K562 (cell line): ENCODE measurements around the gene RHOB. TPM values are rescaled to one million over a fixed set of nuclear protein-coding genes. Genes with fewer than 3 reads are reported as not detected.

ENCODE experiments used
- ATAC-seq: fragments of 200-7000 bp; cut with Tn5 transposase; 3 replicates; pipeline ENCODE4 v1.9.1; 2020; ENCODE audit warnings: moderate library complexity
- BruUV-seq: library from RNA; stranded (reverse); fragments of 400-500 nt; replicated peaks from 2 replicates; lab custom pipeline; 2021; lab: Mats Ljungman, UMichigan
- CTCF ChIA-PET: fragments of 300-600 bp; formaldehyde crosslinking; extraction: SDS; loops from one replicate; lab custom pipeline; 2021; ENCODE audit warnings: low intra/inter-chr PET ratio; lab: Yijun Ruan, JAX
- POLR2A ChIA-PET: fragments of 300-600, 350-650 bp; sonication (Branson Sonifier 250); formaldehyde crosslinking; extraction: SDS; loops from one replicate; lab custom pipeline; 2021; ENCODE audit warnings: antibody characterized with exemption, inconsistent platforms; lab: Yijun Ruan, JAX
- DNase-seq, 4 experiments: peaks; one replicate each; pipeline versions ENCODE4 v3.0.0 to v3.0.0-alpha.2; 2011 to 2018; ENCODE audit warnings: low spot score in 3 of 4, mixed read lengths in 3 of 4; ENCODE audit errors: extremely low read depth in 1 of 4
- FAIRE-seq: peaks from 2 replicates; lab custom pipeline; 2011; peaks lifted over from hg19 to GRCh38; lab: Jason Lieb, UNC
- H2AFZ ChIP-seq: 2 replicates; pipeline ENCODE4 v1.6.0; 2011; ENCODE audit warnings: low read depth, low read length, control low read depth, inconsistent platforms
- H3K27ac ChIP-seq: fragments of 200-600 bp; 3 replicates; pipeline ENCODE4 v1.8.0; 2011; ENCODE audit warnings: low read depth, mild to moderate bottlenecking, control low read depth, inconsistent platforms, low read length, moderate library complexity, mixed read lengths; ENCODE audit errors: extremely low read depth
- H3K27me3 ChIP-seq, 2 experiments: fragments of 300-600 bp in 1 of 2; 2 replicates in 1 of 2; 3 replicates in 1 of 2; pipeline versions ENCODE4 v1.6.0 to v1.8.0; 2011; ENCODE audit warnings: inconsistent platforms in 2 of 2, low read length in 2 of 2, mild to moderate bottlenecking in 1 of 2, mixed read lengths in 1 of 2, moderate library complexity in 1 of 2; ENCODE audit not compliant: control insufficient read depth in 2 of 2, insufficient read depth in 2 of 2
- H3K36me3 ChIP-seq: fragments of 300-600 bp; 3 replicates; pipeline ENCODE4 v1.8.0; 2011; ENCODE audit warnings: mild to moderate bottlenecking, low read length, inconsistent platforms; ENCODE audit not compliant: control insufficient read depth, insufficient read depth
- H3K4me1 ChIP-seq, 2 experiments: fragments of 200-600 bp in 1 of 2; replicated peaks in 1 of 2; 2 replicates in 1 of 2; 3 replicates in 1 of 2; pipeline versions ENCODE4 v1.5.1 to v1.8.0; 2011; ENCODE audit warnings: inconsistent platforms in 2 of 2, low read length in 2 of 2, mild to moderate bottlenecking in 1 of 2, mixed read lengths in 1 of 2, moderate library complexity in 1 of 2; ENCODE audit not compliant: control insufficient read depth in 2 of 2, insufficient read depth in 2 of 2
- H3K4me2 ChIP-seq: 2 replicates; pipeline ENCODE4 v1.6.1; 2011; ENCODE audit warnings: low read length, control low read depth, inconsistent platforms, mixed read lengths; ENCODE audit not compliant: insufficient read depth
- H3K4me3 ChIP-seq: fragments of 200-600 bp; sonication (generic), shearing (Covaris generic); 2 replicates; pipeline ENCODE4 v1.5.1; 2016; ENCODE audit warnings: control low read depth, inconsistent platforms
- H3K79me2 ChIP-seq: fragments of 200-600 bp; 3 replicates; pipeline ENCODE4 v1.8.0; 2011; ENCODE audit warnings: low read length, inconsistent platforms; ENCODE audit not compliant: control insufficient read depth, insufficient read depth
- H3K9ac ChIP-seq, 2 experiments: 2 replicates each; pipeline versions ENCODE4 v1.6.0 to v1.6.1; 2011; ENCODE audit warnings: low read depth in 2 of 2, low read length in 2 of 2, control low read depth in 1 of 2, inconsistent platforms in 1 of 2, mild to moderate bottlenecking in 1 of 2, mixed read lengths in 1 of 2; ENCODE audit not compliant: insufficient read depth in 1 of 2
- H3K9me1 ChIP-seq: one replicate; pipeline ENCODE4 v1.6.0; 2011; ENCODE audit warnings: inconsistent platforms, mild to moderate bottlenecking, low read length, moderate library complexity; ENCODE audit not compliant: control insufficient read depth, insufficient read depth
- H3K9me3 ChIP-seq: replicated peaks from 2 replicates; pipeline ENCODE4 v1.5.1; 2011; ENCODE audit warnings: low read depth, low read length, inconsistent platforms; ENCODE audit not compliant: control insufficient read depth, insufficient read depth
- H4K20me1 ChIP-seq: replicated peaks from 2 replicates; pipeline ENCODE4 v1.6.1; 2011; ENCODE audit warnings: low read length, inconsistent platforms, mixed read lengths; ENCODE audit not compliant: control insufficient read depth, insufficient read depth
- CHCHD3 ChIP-seq: fragments of 250-450 bp; sonication (Bioruptor Pico); IDR thresholded peaks from 2 replicates; pipeline ENCODE4 v2.1.2; 2022; ENCODE audit warnings: mild to moderate bottlenecking
- CHD1 ChIP-seq: fragments of 200-600 bp; sonication (generic); IDR thresholded peaks from one replicate; pipeline ENCODE4 v1.6.1; 2012; ENCODE audit warnings: mild to moderate bottlenecking, moderate library complexity, low read length, inconsistent platforms
- ESRRA ChIP-seq: fragments of 450-650 bp; IDR thresholded peaks from 2 replicates; pipeline ENCODE4 v1.6.1; 2014; ENCODE audit warnings: low read depth, mild to moderate bottlenecking, moderate library complexity, borderline replicate concordance
- MLLT1 ChIP-seq, 2 experiments: fragments of 450-650 bp; IDR thresholded peaks; 2 replicates each; pipeline ENCODE4 v1.6.1; 2016
- MTA1 ChIP-seq: fragments of 450-650 bp; IDR thresholded peaks from 2 replicates; pipeline ENCODE4 v1.6.1; 2017; ENCODE audit warnings: borderline replicate concordance
- NFXL1 ChIP-seq: fragments of 450-650 bp; formaldehyde crosslinking; IDR thresholded peaks from 2 replicates; pipeline ENCODE4 v1.4.0; 2021; ENCODE audit warnings: mild to moderate bottlenecking
- POLR2G ChIP-seq: fragments of 200-400 bp; formaldehyde crosslinking; IDR thresholded peaks from 2 replicates; pipeline ENCODE4 v1.6.1; 2017; ENCODE audit warnings: low read depth, mild to moderate bottlenecking, antibody characterized with exemption, low read length, moderate library complexity
- STAT6 ChIP-seq: sonication (generic); formaldehyde crosslinking; IDR thresholded peaks from 2 replicates; pipeline ENCODE4 v1.8.1; 2023; ENCODE audit warnings: mild to moderate bottlenecking, missing genetic modification reagents
- TCF3 ChIP-seq: sonication (generic); formaldehyde crosslinking; IDR thresholded peaks from 2 replicates; pipeline ENCODE4 v1.4.0; 2020; ENCODE audit warnings: mild to moderate bottlenecking, missing genetic modification reagents
- TRIM25 ChIP-seq: fragments of 450-650 bp; IDR thresholded peaks from 2 replicates; pipeline ENCODE4 v1.7.0; 2016; ENCODE audit warnings: borderline replicate concordance
- ZBTB7A ChIP-seq: IDR thresholded peaks from 2 replicates; pipeline ENCODE4 v1.6.1; 2011; ENCODE audit warnings: low read depth, mild to moderate bottlenecking, low read length, moderate library complexity, borderline replicate concordance; ENCODE audit not compliant: control insufficient read depth
- ZNF282 ChIP-seq: sonication (generic); formaldehyde crosslinking; IDR thresholded peaks from 2 replicates; pipeline ENCODE4 v1.8.1; 2023; ENCODE audit warnings: missing genetic modification reagents
- ZNF316 ChIP-seq: fragments of 450-650 bp; IDR thresholded peaks from 2 replicates; pipeline ENCODE4 v1.6.1; 2016
- ZNF655 ChIP-seq: fragments of 250-450 bp; sonication (Bioruptor Pico); IDR thresholded peaks from 2 replicates; pipeline ENCODE4 v1.5.0; 2021
- WGBS: fragments of 100-300 bp; shearing (Covaris generic); methylation state at CpG from one replicate; pipeline ENCODE4 v1.1.6; 2016; ENCODE audit warnings: low coverage, mixed read lengths; ENCODE audit not compliant: insufficient coverage; ENCODE audit errors: missing lambda C conversion rate; 5-methylcytosine and 5-hydroxymethylcytosine counted together
- in situ Hi-C: fragments of 300-500 bp; cut with MboI; formaldehyde crosslinking; loops from 4 replicates; pipeline ENCODE4 v1.15.0; 2018; ENCODE audit warnings: inconsistent platforms, mixed read lengths
- intact Hi-C: fragments of 100-400 bp; cut with micrococcal nuclease; formaldehyde crosslinking; loops from 2 replicates; pipeline ENCODE4 v1.14.2; 2022
- polyA plus RNA-seq, 8 experiments: library from polyadenylated mRNA; depleted of rRNA in 4 of 8; stranded (reverse) in 5 of 8; unstranded in 3 of 8; fragments of >200 nt; fragmentation: Nextera tagmentation in 2 of 8; fragmentation: Illumina TruSeq in 1 of 8; extraction: Ambion mirVana in 2 of 8; extraction: Trizol in 1 of 8; gene quantifications; 2 replicates each; pipeline versions ENCODE4 v1.2.1 to v1.2.3, GENCODE V29; 2011 to 2014; ENCODE audit warnings: inconsistent platforms in 1 of 8, missing spikeins in 1 of 8
- total RNA-seq, 7 experiments: library from RNA; depleted of rRNA in 6 of 7; stranded (reverse); fragments of >200 nt in 6 of 7; fragmentation: Illumina TruSeq in 2 of 7; extraction: Trizol in 2 of 7; gene quantifications; 2 replicates each; pipeline versions ENCODE4 v1.2.1 to v1.2.3, GENCODE V29; 2011 to 2021; ENCODE audit warnings: low replicate concordance in 1 of 7

Gene RHOB
- total and polyA plus RNA-seq, 9 of the 15 experiments (the other 6 are each of a cell fraction or from before 2014, with no cell fraction given) = 0.07 to 4.8 (median 1.1) TPM

GRCh38 chr2:20447437-20448245, 767 bp downstream of the RHOB start:
- no peak overlapping the region for H3K27ac ChIP-seq
- POLR2A ChIA-PET = interaction anchor here (0.8 to 2.0 kb wide), 17 partner anchors 8 to 204 kb away, joined by 3 to 9 read pairs (median 5); no protein-coding TSS in a partner anchor
- no peaks in the 10 kb centered on the region for H3K9me3 ChIP-seq
- peak overlapping the region; percentile 36 for H3K4me3 ChIP-seq
- 88% methylated on average over 46 of the region's 78 CpGs for WGBS
- H3K4me1 ChIP-seq = peaks cover 0 to 21% of the 10 kb centered on the region in 2 experiments; a peak in 2 of 5 replicates
- no peaks in the 10 kb centered on the region for H3K9me1 ChIP-seq
- intact Hi-C loops (no loop called here), in situ Hi-C loops (loop anchor here (25.0 kb wide), 1 partner anchor 490 kb away; no protein-coding TSS in a partner anchor)
- H2AFZ ChIP-seq = no peak overlapping the region
- no peak for DNase-seq
- no peaks in the 10 kb centered on the region for H3K79me2 ChIP-seq
- no peak overlapping the region; a peak in 1 of 4 replicates for H3K9ac ChIP-seq
- no peaks in the 10 kb centered on the region for H4K20me1 ChIP-seq
- FAIRE-seq = no peak
- no peaks in the 10 kb centered on the region; the same call in 2 of the 3 replicates for H3K36me3 ChIP-seq
- 0 out of 2 replicates have a peak overlapping the region, but pooled peaks have one; percentile 5 for H3K4me2 ChIP-seq
- no TSS peak for BruUV-seq
- H3K27me3 ChIP-seq = 0 out of 5 replicates have a peak, but pooled peaks cover 0 to 7% of the 10 kb centered on the region in 2 experiments
- CTCF ChIA-PET = no interaction called here
- no peak for ATAC-seq
- no peak for TF ChIP-seq CHD1
- peak; percentile 78; the same call in 1 of the 2 replicates for TF ChIP-seq ZNF282 (CRISPR knock-in tag)
- no peak for TF ChIP-seq NFXL1 (CRISPR knock-in tag)
- TF ChIP-seq MTA1 = no peak
- TF ChIP-seq STAT6 (CRISPR knock-in tag) = no peak
- peak in 1 of 2 experiments; percentile 48; a peak in 1 of 4 replicates for TF ChIP-seq MLLT1 (IDR thresholded peaks at IDR 0.05)
- no peak for TF ChIP-seq ZBTB7A
- no peak for TF ChIP-seq TCF3 (CRISPR knock-in tag)
- 0 out of 2 replicates have a peak, but pooled peaks have one; percentile 31 for TF ChIP-seq POLR2G
- TF ChIP-seq CHCHD3 (CRISPR knock-in tag) = no peak
- TF ChIP-seq ZNF655 (CRISPR knock-in tag) = no peak
- TF ChIP-seq TRIM25 = no peak
- no peak for TF ChIP-seq ESRRA
- no peak for TF ChIP-seq ZNF316
